Thoracic aorta (tissue), 2 donors: Measurements from ENCODE around the gene FBXO9. TPM values are rescaled to one million over a fixed set of nuclear protein-coding genes. Genes with fewer than 3 reads are reported as not detected.

ENCODE experiments used
- ATAC-seq: fragments of 150-250 bp; one replicate; pipeline ENCODE4 v1.8.0; 2017; ENCODE audit warnings: low read depth; ENCODE audit not compliant: insufficient number of reproducible peaks, low FRiP score
- DNase-seq: peaks from one replicate; pipeline ENCODE4 v3.0.0-alpha.2; 2020; ENCODE audit warnings: low spot score
- H3K27ac ChIP-seq, 2 donors: fragments of 200-600 bp; sonication (generic); 1 replicate in 1 of 2; 2 replicates in 1 of 2; pipeline ENCODE4 v1.5.1; 2016; ENCODE audit warnings: mild to moderate bottlenecking in 2 of 2, moderate library complexity in 2 of 2
- H3K27me3 ChIP-seq: fragments of 200-600 bp; sonication (generic); replicated peaks from 2 replicates; pipeline ENCODE4 v1.6.0; 2016; ENCODE audit warnings: mild to moderate bottlenecking; ENCODE audit not compliant: insufficient read depth
- H3K36me3 ChIP-seq: fragments of 200-600 bp; sonication (generic); one replicate; pipeline ENCODE4 v1.5.1; 2016
- H3K4me1 ChIP-seq, 2 donors: fragments of 200-600 bp; sonication (generic); 1 replicate in 1 of 2; 2 replicates in 1 of 2; pipeline versions ENCODE4 v1.5.1 to v1.6.0; 2016; ENCODE audit warnings: low read depth in 2 of 2, mild to moderate bottlenecking in 1 of 2; ENCODE audit not compliant: control insufficient read depth in 1 of 2
- H3K4me3 ChIP-seq: fragments of 200-600 bp; sonication (generic); 2 replicates; pipeline ENCODE4 v1.5.1; 2016; ENCODE audit warnings: mild to moderate bottlenecking
- H3K9me3 ChIP-seq: fragments of 200-600 bp; sonication (generic); 2 replicates; pipeline ENCODE4 v1.5.1; 2016
- total RNA-seq, 2 donors: library from RNA; depleted of rRNA; stranded (reverse); fragments of >200 nt; gene quantifications; one replicate each; pipeline versions ENCODE4 v1.1.0 to v1.2.3, GENCODE V29; 2016
- TF ChIP-seq, protein P1 (sequence below): fragments of 200-600 bp; sonication (generic); IDR thresholded peaks from one replicate; pipeline ENCODE4 v1.5.1; 2019; ENCODE audit warnings: antibody characterized with exemption

The FBXO9 gene
- total RNA-seq, 2 donors from 2014 or later = 30.1 to 78.2 TPM

GRCh38 chr6:53136000-53136609 is 70.9 kb downstream of the FBXO9 start:
- Histone ChIP-seq H3K4me3 (no peak overlapping the region), H3K4me1 (no peaks in the 10 kb centered on the region), H3K27ac (no peak overlapping the region), H3K36me3 (no peaks in the 10 kb centered on the region), H3K27me3 (no peaks in the 10 kb centered on the region), H3K9me3 (no peaks in the 10 kb centered on the region)
- ATAC-seq (no peak), DNase-seq (no peak)
- TF ChIP-seq, protein P1, sequence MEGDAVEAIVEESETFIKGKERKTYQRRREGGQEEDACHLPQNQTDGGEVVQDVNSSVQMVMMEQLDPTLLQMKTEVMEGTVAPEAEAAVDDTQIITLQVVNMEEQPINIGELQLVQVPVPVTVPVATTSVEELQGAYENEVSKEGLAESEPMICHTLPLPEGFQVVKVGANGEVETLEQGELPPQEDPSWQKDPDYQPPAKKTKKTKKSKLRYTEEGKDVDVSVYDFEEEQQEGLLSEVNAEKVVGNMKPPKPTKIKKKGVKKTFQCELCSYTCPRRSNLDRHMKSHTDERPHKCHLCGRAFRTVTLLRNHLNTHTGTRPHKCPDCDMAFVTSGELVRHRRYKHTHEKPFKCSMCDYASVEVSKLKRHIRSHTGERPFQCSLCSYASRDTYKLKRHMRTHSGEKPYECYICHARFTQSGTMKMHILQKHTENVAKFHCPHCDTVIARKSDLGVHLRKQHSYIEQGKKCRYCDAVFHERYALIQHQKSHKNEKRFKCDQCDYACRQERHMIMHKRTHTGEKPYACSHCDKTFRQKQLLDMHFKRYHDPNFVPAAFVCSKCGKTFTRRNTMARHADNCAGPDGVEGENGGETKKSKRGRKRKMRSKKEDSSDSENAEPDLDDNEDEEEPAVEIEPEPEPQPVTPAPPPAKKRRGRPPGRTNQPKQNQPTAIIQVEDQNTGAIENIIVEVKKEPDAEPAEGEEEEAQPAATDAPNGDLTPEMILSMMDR = no peak

DNA sequence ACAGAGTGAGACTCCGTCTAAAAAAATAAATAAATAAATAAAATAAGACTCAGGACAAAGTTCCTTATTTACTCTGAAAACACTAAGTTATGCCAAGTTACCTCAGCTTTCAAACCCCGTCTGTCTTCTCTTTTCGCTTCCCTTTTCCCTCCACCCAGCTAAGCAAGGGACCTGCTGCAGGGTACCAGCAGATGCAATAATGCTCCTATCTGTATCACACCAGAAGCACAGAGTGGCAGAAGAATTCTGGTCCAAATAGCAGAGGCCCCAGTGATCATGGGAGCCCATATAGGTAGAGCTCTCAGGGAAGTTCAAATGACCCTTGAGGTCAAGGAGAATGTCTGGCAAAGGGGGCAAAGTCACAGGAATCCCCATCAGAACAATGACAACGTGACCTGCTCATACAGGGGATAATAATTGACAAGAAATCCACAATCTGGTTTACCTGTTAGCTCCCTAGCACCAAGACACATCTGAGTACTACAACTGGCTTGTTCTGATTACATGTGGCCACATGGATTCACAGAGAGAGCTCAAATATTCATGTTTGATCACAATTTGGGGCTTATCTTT is 74.7 kb downstream of the FBXO9 start:
- H3K4me1 ChIP-seq = no peaks in the 10 kb centered on the region
- DNase-seq (no peak), ATAC-seq (no peak)
- no peaks in the 10 kb centered on the region for H3K36me3 ChIP-seq
- H3K9me3 ChIP-seq = no peaks in the 10 kb centered on the region
- TF ChIP-seq, protein P1 = no peak
- H3K4me3 ChIP-seq = no peak overlapping the region
- H3K27me3 ChIP-seq = no peaks in the 10 kb centered on the region
- H3K27ac ChIP-seq = no peak overlapping the region

DNA sequence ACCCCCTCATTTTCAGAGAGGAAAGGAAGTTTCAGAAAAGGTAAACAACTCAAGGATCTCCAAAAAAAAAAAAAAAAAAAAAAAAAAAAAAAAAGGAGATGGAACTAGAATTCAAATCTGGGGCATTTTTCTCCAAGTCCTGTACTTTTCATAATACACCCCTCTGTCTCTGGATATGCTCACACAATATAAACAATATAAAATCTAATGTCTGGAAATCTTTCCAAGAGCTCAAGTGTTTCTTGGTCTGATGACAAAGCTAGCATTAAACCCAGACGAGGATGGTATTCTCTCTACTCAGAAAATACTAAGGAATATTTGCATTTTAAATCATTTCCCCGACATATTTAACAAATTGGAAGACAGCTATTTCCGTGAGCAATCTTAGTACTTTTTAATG is 77.6 kb downstream of the FBXO9 start:
- no peak overlapping the region for H3K27ac ChIP-seq
- no peaks in the 10 kb centered on the region for H3K4me1 ChIP-seq
- H3K9me3 ChIP-seq = no peaks in the 10 kb centered on the region
- DNase-seq (no peak), ATAC-seq (no peak)
- no peaks in the 10 kb centered on the region for H3K27me3 ChIP-seq
- H3K36me3 ChIP-seq = no peaks in the 10 kb centered on the region
- H3K4me3 ChIP-seq = no peak overlapping the region
- TF ChIP-seq, protein P1 = no peak

DNA sequence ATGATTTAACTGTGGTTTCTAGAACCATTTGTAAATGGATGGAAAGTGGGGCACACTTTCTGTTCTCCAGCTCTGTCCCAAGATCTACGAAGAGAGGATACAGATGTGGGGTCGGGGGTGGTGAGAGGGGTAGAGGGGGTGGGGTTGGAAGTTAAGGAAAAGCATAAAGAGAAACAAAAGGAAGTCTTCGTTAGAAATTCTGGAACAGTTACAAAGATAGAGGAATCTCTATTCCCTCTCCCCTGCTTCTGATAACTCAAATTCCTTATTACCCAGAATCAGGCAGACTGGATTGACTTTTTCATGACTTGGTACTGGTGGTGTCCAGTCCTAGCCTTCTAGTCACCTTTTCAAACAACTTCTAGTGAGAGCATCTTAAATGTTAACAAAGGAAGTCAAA is 78.5 kb downstream of the FBXO9 start:
- no peak for ATAC-seq
- no peaks in the 10 kb centered on the region for H3K4me1 ChIP-seq
- H3K9me3 ChIP-seq = no peaks in the 10 kb centered on the region
- TF ChIP-seq, protein P1 = no peak
- no peaks in the 10 kb centered on the region for H3K36me3 ChIP-seq
- H3K27ac ChIP-seq = no peak overlapping the region
- H3K4me3 ChIP-seq = no peak overlapping the region
- H3K27me3 ChIP-seq = no peaks in the 10 kb centered on the region
- DNase-seq = no peak

- Histone ChIP-seq H3K4me1 (no peaks in the 10 kb centered on the region), H3K27ac (no peak overlapping the region), H3K9me3 (no peaks in the 10 kb centered on the region), H3K4me3 (no peak overlapping the region), H3K36me3 (no peaks in the 10 kb centered on the region), H3K27me3 (no peaks in the 10 kb centered on the region)
- TF ChIP-seq, protein P1 = no peak
- ATAC-seq (no peak), DNase-seq (no peak)
These were observed 79.6 kb downstream of the FBXO9 start for GRCh38 chr6:53144802-53145201.
